Stimulated activated CD4-positive, alpha-beta T cell treated with anti-CD3 and anti-CD28 coated beads, Interleukin-2, amount 100 ng/mL, for 48 hours (primary cell): Measurements from ENCODE around the gene PTGER4.
"Not testable (repeated sequence)": the region's sequence is repeated elsewhere in the genome, so short reads cannot be mapped to it uniquely, and the experiment has no call there.

Experiments
- DNase-seq, 2 donors: peaks; one replicate each; pipeline ENCODE4 v3.0.0-alpha.2; 2020

Gene PTGER4

GRCh38 chr5:40679913-40680681 is at the start of gene PTGER4:
Gene PTGER4 (plus strand): TSS chr5:40679915. CDS start chr5:40680994, 1,079 bp downstream.
- peak in 1 of 2 donors; percentile 24 for DNase-seq

GRCh38 chr5:40630126-40630525 is 49.6 kb upstream of the PTGER4 start:
- DNase-seq, result no peak

- DNase-seq, result no peak
Observed at GRCh38 chr5:40631236-40631635, 48.5 kb upstream of the PTGER4 start.

DNA sequence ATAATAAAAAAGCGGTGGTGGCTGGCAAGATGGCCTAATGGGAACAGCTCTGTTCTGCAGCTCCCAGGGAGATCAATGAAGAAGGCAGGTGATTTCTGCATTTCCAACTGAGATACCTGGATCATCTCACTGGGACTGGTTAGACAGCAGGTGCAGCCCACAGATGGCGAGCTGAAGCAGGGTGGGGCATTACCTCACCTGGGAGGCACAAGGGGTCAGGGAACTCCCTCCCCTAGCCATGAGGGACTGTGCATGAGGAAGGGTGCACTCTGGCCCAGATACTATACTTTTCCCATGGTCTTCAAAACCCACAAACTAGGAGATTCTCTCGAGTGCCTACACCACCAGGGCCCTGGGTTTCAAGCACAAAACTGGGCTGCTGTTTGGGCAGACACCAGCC is 45.6 kb upstream of the PTGER4 start:
- no peak for DNase-seq

GRCh38 chr5:40634593-40634992 is 45.1 kb upstream of the PTGER4 start:
- no peak for DNase-seq

- not testable (repeated sequence) for DNase-seq
Observed at GRCh38 chr5:40639531-40639930, 40.2 kb upstream of the PTGER4 start.

DNA sequence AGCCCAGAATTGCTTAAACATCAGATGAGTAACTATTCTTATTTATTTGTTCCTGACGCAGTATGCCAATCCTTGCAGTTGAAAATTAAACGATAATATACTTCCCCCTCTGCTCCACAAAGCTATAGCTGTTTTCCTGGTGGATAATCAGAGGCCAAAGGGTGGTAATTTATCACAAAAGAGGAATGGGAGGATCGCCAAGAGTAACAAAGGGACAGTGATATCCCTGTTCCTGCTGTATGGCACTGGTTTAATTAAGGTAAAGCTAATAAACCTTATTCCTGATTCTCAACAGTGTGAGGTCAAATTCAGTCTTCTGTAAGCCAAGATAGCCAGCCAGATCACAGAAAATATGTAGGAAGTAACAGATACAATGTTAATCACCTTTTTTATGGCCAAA is 33.4 kb upstream of the PTGER4 start:
- DNase-seq, result no peak

GRCh38 chr5:40648150-40648549 is 31.6 kb upstream of the PTGER4 start:
- DNase-seq, result no peak

DNA sequence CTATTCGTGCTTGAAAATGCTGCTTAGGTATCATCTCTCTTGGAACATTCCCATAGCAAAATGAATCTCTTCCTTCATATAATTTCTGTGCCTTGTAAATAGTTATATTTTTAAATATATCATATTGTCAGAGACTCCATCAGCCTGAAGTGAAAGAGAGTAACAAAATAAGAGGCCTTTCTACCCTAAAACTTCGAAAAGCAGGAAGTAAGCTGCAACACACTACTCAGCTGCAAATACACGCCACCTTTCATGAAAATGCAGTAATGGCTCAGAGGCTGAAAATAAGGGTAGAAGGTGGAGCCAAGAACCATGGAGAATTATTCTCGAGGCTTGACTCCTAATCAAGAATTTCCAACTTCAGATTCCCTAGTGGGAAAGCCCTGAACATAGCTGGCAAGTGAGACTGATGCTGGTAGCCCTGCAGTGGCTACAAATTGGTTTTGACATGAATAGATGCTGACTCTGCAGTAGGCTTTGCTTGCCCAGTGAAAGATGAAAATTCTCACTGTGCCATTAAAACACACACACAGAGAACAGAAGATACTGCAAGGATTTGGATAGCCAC is 30.2 kb upstream of the PTGER4 start:
- DNase-seq, result no peak

DNA sequence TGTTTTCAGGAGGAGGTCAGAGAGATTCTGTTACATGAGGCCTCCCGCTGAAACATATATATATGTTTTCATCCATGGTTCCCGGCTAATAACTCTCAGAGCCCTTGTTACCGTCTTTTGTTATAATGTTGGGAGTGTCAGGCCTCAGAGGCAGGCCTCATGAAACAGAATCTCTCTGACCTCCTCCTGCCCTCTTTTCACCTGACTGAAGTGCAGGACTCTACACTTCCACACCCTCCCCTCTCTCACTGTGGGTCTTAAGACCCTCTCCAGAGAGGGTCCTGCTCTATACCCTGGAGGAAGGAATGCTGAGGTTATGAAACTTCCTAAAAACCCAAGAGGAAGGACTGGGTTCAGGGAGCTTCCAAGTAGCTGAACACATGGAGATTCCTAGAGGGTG is 28.5 kb upstream of the PTGER4 start:
- DNase-seq, result no peak

GRCh38 chr5:40652441-40653220 is 27.1 kb upstream of the PTGER4 start:
- no peak for DNase-seq

DNA sequence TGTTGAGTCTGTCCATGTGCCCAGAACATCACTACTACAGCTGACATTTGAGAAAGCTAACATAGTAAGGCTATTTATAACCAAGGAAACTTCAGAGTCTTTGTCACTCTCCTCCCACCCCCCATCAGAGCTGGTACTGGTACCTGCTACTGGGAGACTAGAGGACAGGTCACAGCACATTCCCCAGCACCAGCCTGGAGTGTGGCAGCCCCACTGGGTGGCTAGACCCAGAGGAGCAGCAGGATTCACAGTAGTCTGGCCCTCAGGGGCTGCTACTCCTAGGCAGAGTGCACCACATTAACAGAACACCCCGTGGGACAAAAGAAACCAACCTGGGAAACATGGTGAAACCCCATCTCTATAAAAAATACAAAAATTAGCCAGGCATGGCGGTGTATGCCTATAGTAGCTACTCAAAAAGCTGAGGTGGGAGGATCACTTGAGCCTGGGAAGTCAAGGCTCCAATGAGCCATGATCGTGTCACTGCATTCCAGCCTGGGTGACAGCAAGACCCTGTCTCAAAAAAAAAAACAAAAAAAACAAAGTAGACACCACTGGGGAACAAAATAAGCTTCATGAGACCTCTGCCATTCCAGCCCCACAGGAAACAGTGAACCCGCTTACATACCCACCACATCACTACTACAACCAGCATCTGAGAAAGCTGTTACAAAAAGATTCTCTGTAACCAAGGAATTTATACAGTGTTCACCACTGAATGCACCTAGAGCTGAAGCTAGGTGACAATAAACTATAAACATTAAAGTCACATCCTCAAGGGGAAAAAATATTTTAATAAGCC is 26.3 kb upstream of the PTGER4 start:
- DNase-seq, result no peak

- no peak for DNase-seq
Observed at GRCh38 chr5:40654377-40654991, 25.2 kb upstream of the PTGER4 start.

- no peak for DNase-seq
Observed at GRCh38 chr5:40655138-40655537, 24.6 kb upstream of the PTGER4 start.

GRCh38 chr5:40656091-40656490 is 23.6 kb upstream of the PTGER4 start:
- DNase-seq, result not testable (repeated sequence)

GRCh38 chr5:40656766-40657165 is 22.9 kb upstream of the PTGER4 start:
- no peak for DNase-seq

DNA sequence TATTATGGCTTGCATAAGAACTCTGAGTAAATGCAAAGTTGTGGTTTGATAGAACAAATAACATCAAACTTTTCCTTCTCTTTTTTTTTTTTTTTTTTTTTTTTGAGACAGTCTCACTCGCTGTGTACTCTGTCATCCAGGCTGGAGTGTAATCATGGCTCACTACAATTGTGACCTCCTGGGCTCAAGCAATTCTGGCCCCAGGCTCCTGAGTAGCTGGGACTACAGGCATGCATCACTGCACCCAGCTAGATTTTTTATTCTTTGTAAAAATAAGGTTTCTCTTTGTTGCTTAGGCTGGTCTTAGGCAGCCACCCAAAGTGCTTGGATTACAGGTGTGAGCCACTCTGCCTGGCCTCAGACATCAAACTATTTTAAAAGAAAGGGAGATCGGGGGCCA is 19.0 kb upstream of the PTGER4 start:
- DNase-seq, result no peak

GRCh38 chr5:40665635-40666298 is 13.9 kb upstream of the PTGER4 start:
- no peak for DNase-seq

GRCh38 chr5:40666657-40667056 is 13.1 kb upstream of the PTGER4 start:
- no peak for DNase-seq

GRCh38 chr5:40667161-40667663 is 12.5 kb upstream of the PTGER4 start:
- DNase-seq, result no peak

GRCh38 chr5:40669606-40670390 is 9.9 kb upstream of the PTGER4 start:
- DNase-seq, result no peak
